ENCODE measurements around the gene LAGE3. TPM values are rescaled to one million over a fixed set of nuclear protein-coding genes. Genes with fewer than 3 reads are reported as not detected.

LAGE3 gene
- total RNA-seq, 1 donor from 2014 or later, result 15.1 TPM

DNA sequence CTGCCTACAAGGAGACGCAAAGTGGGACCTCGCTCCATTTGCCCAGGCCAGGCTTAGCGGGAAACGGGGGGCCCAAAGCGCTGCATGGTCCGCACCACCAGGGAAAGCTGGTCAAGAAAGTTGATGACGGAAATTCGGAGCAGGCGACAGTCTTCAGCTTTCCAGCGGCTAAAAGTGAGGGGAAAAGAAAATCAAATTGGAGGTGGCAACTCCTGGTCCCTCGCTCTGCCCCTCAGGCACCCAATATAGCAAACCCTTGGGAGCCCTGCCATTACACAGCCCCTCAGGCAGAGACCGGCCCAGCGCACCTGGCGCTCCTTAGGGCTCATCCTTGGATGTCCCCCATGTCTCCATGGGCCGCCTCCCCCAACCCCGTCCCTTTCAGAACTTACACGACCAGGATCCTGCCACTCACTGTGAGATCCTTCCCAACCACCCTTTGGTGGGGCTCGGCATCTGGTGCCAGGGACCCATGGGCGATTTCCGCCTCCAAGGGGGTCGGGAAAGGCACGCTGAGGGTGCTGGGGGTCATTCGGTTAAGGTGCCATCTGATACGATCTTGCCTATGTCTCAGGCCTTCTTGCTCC, 1.1 kb downstream of the LAGE3 start:
- TF ChIP-seq, protein P1, sequence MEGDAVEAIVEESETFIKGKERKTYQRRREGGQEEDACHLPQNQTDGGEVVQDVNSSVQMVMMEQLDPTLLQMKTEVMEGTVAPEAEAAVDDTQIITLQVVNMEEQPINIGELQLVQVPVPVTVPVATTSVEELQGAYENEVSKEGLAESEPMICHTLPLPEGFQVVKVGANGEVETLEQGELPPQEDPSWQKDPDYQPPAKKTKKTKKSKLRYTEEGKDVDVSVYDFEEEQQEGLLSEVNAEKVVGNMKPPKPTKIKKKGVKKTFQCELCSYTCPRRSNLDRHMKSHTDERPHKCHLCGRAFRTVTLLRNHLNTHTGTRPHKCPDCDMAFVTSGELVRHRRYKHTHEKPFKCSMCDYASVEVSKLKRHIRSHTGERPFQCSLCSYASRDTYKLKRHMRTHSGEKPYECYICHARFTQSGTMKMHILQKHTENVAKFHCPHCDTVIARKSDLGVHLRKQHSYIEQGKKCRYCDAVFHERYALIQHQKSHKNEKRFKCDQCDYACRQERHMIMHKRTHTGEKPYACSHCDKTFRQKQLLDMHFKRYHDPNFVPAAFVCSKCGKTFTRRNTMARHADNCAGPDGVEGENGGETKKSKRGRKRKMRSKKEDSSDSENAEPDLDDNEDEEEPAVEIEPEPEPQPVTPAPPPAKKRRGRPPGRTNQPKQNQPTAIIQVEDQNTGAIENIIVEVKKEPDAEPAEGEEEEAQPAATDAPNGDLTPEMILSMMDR (IDR thresholded peaks at IDR 0.05), result no peak
- DNase-seq (peak; percentile 57), ATAC-seq (no peak)
- Histone ChIP-seq H3K9me3 (no peaks in the 10 kb centered on the region), H3K27me3 (no peaks in the 10 kb centered on the region), H3K4me1 (no peaks in the 10 kb centered on the region), H3K36me3 (no peaks in the 10 kb centered on the region), H3K4me3 (peak overlapping the region; percentile 51), H3K27ac (peak overlapping the region; percentile 80)
- intact Hi-C loops (cut with DNase I), result no loop called here

DNA sequence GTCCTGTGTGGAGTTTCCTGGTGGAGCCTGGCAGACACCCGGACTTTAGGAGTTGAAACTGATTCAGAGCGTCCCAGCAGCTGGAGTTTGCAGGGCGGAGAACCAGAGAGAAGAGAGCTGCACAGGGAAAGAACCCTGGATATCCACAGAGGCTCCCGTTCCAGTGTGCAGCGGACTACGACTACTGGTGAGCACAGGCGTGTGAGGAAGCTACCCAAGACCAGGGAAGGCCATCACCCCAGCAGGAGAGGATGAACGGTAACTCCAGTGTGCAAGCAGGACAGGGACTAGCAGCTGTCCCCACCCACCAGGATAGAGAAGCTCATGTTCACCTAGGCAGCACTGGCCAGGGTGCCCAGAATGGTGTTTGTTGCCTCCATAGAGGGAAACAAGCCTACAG, 2.3 kb downstream of the LAGE3 start:
- no peak for ATAC-seq

DNA sequence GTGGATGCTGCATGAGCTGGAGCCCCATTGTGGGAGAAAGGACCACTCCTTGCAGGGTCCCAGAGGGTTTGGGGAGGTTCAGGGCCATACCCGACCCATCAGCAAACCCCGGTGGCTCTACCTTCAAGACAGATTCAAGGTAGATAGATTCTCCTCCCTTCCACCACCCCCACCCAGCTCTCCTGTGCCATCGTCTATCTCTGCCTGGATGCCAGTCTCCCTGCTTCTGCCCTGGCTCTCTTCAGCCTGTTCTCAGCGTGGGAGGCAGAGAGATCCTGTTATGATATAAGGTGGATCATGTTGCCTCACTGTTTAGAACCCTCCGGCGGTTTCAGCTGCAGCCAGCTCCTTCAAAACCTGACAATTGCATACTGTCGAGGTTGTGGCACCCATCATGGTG, 5.4 kb downstream of the LAGE3 start:
- Histone ChIP-seq H3K4me1 (no peaks in the 10 kb centered on the region), H3K27ac (no peak overlapping the region), H3K9me3 (no peaks in the 10 kb centered on the region), H3K36me3 (peaks cover 5% of the 10 kb centered on the region), H3K4me3 (no peak overlapping the region), H3K27me3 (no peaks in the 10 kb centered on the region)
- DNase-seq (no peak), ATAC-seq (no peak)
- intact Hi-C loops (cut with DNase I), result no loop called here
- TF ChIP-seq, protein P1 (IDR thresholded peaks at IDR 0.05), result no peak

More for the DNA sequence above, 2.3 kb downstream of the LAGE3 start:
- H3K27me3 ChIP-seq, result no peaks in the 10 kb centered on the region
- no peaks in the 10 kb centered on the region for H3K9me3 ChIP-seq
- intact Hi-C loops (cut with DNase I), result no loop called here
- no peaks in the 10 kb centered on the region for H3K4me1 ChIP-seq
- TF ChIP-seq, protein P1 (IDR thresholded peaks at IDR 0.05), result no peak
- no peak overlapping the region for H3K4me3 ChIP-seq
- DNase-seq, result peak; percentile 10
- no peaks in the 10 kb centered on the region for H3K36me3 ChIP-seq
- no peak overlapping the region for H3K27ac ChIP-seq

DNA sequence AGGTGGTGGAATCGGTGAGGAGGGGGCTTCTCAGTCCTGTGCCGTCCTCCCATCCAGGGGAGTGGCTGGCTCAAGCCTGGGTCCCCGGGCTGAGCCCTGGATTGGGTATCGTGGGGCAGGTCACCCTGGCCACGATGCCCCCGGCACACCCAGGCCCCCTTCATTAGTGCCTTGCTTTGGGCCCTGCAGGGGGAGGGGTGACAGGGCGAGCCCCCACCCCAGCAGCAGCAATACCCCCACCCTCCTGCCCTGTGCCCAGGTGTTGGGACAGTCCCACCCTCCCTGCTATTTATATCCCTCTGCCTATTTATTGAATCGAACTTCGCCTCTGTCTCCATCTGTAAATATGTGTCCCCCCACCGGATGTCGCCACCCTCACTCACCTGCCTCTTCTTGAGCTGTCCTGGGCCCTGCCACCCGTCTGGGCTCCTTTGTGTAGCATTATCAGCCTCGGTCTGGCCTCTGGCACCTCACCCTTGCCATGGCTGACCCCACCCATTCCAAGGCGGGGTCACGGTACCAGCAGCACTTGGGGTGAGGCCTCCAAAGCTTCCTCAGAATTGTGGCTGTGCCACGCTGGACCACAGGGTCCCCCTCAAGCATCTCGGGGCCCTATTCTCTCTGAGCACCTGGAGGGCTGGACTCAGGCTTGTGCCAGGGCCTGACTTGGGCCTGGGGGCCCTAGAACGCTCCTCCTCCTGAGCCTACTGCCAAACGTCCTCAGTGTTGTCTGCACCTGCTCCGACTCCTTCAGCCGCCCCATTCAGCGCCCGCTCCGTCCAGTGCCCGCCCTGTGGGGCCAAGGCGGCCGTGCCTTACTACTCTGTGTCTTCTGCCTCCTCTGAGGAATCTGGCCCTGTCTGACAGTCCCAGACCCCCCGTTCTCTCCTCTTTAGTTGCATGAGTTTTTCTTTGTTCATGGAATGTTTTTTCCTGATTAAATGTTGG, 6.1 kb downstream of the LAGE3 start:
- intact Hi-C loops (cut with DNase I), result no loop called here
- no peak overlapping the region for H3K27ac ChIP-seq
- TF ChIP-seq, protein P1 (IDR thresholded peaks at IDR 0.05), result no peak
- H3K4me1 ChIP-seq, result no peaks in the 10 kb centered on the region
- H3K36me3 ChIP-seq, result peaks cover 5% of the 10 kb centered on the region
- no peaks in the 10 kb centered on the region for H3K9me3 ChIP-seq
- ATAC-seq (no peak), DNase-seq (no peak)
- no peaks in the 10 kb centered on the region for H3K27me3 ChIP-seq
- H3K4me3 ChIP-seq, result no peak overlapping the region

DNA sequence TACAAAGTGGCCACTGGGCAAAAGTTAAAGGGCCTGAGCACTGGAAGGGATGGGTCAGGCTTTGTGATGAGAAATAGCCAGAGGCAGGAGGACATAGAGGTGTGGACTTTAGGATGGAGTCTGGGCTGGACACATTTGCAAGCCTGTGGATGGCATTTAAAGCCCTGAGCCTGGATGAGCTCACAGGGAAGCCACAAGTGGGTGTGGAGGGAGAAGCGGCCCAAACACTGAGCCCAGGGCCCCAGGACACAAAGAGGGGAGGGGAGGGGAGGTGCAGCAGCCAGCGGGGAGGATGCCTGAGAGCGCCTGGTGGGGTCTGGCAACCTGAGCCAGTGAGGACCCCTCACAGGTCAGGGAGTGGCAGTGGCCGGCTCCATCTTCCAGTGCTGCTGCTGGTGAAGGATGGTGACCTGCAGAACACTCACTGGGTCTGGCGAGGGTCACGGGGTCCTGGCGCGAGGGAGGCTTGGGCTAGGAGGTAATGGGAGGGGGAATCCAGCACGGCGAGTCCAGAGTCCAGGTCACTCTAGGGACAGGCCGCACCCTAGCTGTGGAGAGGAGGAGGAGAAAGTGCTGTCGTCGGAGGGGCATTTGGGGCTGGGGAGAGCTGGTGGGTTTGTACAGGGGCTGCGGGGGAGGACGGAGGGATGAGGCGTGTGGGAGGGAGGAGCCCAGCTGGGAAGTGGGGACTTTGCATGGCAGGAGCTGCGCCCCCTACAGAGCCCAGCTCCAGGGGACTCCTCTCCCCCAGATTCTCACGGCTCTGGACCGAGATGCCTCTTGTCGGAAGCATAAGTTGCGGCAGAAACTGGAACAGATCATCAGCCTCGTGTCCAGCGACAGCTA, 7.0 kb downstream of the LAGE3 start:
- Histone ChIP-seq H3K36me3 (peaks cover 5% of the 10 kb centered on the region), H3K4me3 (no peak overlapping the region), H3K4me1 (no peaks in the 10 kb centered on the region), H3K27me3 (no peaks in the 10 kb centered on the region), H3K9me3 (no peaks in the 10 kb centered on the region), H3K27ac (no peak overlapping the region)
- DNase-seq (no peak), ATAC-seq (no peak)
- TF ChIP-seq, protein P1 (IDR thresholded peaks at IDR 0.05), result no peak
- intact Hi-C loops (cut with DNase I), result no loop called here
